NCI-H2107 treated with DMSO at 0.1 percent for 48 hours (cell line): ENCODE results near the gene SPG11.
"Not testable (repeated sequence)": the region's sequence is repeated elsewhere in the genome, so short reads cannot be mapped to it uniquely, and the experiment has no call there.

Experiments
- DNase-seq: peaks from one replicate; lab custom pipeline; 2025; ENCODE audit not compliant: unreplicated experiment; lab: John Stamatoyannopoulos, UW

SPG11 gene

DNA sequence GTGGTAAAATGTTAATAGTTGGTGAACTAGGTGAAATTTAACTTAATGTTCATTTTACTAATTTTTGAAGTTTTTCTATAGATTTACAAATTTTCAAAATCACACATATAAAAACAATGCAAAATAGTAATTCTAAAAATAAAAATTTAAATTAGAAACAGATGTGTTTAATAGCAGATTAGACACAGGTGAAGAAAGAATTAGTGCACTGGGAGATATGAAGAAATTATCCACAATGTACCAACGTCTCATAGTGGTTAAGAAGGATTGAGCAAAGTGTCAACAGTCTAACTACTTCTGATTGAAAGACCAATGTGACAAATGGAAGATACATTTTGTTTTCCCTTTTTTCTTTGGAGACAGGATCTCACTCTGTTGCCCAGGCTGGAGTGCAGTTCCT, 26.5 kb downstream of the SPG11 start:
- no peak for DNase-seq

DNA sequence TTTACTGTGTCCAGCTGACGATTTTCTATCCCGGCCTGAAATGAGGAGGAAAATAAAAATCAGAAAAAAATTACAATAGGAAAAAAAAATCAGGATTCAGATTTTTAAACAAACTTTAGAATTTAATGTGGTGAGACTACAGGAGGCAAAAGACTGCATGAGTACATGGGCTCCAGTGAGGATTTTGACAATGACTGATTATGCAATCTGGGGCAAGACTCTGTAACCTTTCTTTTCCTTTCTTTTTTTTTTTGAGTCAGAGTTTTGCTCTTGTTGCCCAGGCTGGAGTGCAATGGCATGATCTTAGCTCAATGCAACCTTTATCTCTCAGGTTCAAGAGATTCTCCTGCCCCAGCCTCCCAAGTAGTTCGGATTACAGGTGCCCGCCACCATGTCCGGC, 29.9 kb downstream of the SPG11 start:
- DNase-seq, result no peak

DNA sequence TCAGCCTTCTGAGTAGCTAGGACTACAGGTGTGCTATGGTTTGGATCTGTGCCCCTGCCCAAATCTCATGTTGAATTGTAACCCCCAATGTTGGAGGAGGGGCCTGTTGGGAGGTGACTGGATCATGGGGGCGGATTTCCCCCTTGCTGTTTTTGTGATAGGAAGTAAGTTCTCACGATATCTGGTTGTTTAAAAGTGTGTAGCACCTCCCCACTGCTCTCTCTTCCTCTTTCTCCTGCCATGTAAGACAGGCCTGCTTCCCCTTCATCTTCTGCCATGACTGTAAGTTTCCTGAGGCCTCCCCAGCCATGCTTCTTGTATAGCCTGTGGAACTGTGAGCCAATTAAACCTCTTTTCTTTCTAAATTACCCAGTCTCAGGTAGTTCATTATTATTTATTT, 38.2 kb downstream of the SPG11 start:
- not testable (repeated sequence) for DNase-seq

- DNase-seq, result no peak
Observed at GRCh38 chr15:44623178-44623577, 40.3 kb downstream of the SPG11 start.

- DNase-seq, result no peak
Observed at GRCh38 chr15:44620081-44620480, 43.4 kb downstream of the SPG11 start.

GRCh38 chr15:44616974-44617373, 46.5 kb downstream of the SPG11 start:
- no peak for DNase-seq

DNA sequence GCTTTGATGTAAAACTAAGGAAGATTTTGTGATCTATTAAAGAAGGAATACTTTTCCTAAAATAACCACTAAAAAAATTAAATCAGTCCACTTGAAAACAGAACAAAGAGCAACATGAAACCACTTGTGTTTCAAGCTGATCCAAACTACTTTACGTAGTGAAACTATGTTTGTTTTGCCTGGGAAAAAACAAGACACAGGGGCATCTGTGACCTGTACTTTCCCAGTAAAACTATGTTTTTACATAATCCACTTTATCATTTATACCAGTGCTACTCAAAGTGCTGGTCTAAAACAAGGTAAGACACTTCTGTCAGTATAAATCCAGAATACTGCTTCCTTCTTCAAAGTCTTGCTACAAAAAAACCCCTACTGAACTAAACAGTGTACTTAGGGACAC, 56.7 kb downstream of the SPG11 start:
- DNase-seq, result no peak

DNA sequence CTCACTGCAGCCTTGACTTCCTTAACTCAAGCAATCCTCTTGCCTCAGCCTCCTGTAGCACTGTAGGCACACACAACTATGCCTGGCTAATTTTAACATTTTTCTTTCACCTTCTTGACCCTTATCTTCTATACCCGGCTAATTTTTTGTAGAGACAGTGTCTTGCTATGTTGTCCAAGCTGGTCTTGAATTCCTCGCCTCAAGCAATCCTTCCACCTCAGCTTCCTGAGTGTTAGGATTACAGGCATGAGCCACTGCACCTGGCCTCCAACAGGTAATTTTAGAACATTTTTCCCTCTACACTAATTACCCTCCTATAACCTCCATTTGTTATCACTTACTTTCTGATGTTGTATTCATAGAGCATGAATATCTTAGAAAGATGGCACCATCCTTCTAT, 60.3 kb downstream of the SPG11 start:
- DNase-seq, result no peak

DNA sequence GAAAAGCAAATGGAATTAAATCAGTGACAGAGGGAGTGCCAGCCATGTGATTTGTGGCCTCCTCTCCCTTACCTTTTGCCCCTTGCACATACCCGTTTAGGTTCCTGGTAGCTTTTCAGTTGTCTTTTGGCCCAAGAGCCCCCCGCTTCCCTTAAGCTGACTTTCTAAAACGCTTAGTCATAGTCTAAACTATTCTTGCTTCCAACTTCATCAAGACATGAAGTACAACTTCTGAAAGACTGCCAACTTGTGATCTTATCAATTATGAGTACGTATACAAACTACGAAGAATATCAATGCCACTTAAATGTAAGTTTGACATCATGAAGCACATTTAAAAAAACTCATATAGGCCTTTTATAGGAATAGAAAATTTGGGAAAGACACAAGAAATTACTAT, 64.6 kb downstream of the SPG11 start:
- DNase-seq, result no peak

- no peak for DNase-seq
Observed at GRCh38 chr15:44598066-44598465, 65.4 kb downstream of the SPG11 start.

GRCh38 chr15:44596511-44597010, 66.9 kb downstream of the SPG11 start:
- no peak for DNase-seq

- no peak for DNase-seq
Observed at GRCh38 chr15:44595656-44596510, 67.6 kb downstream of the SPG11 start.

- no peak for DNase-seq
Observed at GRCh38 chr15:44595246-44595645, 68.2 kb downstream of the SPG11 start.

DNA sequence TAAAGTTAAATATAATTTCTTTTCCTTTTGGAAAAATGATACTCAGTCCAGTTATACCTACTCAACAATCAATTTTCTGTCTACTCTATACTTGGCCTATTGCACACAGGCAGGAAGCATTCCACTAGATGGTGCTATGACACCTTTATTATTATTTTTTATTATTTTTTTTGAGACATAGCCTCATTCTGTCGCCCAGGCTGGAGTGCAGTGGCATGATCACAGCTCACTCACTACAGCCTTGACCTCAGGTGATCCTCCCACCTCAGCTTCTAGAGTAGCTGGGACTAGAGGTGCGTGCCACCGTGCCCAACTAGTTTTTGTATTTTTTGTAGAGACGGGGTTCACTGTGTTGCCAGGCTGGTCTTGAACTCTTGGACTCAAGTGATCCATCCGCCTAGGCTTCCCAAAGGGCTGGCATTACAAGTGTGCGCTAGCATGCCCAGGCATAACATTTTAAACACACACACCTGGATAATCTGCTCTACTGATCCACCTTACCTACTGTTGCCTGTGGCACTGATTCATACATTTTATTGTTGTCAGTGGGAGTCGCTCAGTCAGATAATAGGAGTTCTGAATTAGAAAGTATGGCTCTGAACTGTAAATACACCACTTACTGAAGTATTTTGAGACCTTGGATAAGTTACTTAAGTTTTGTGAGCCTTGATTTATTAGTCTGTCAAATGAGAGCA, 70.3 kb downstream of the SPG11 start:
- DNase-seq, result no peak

DNA sequence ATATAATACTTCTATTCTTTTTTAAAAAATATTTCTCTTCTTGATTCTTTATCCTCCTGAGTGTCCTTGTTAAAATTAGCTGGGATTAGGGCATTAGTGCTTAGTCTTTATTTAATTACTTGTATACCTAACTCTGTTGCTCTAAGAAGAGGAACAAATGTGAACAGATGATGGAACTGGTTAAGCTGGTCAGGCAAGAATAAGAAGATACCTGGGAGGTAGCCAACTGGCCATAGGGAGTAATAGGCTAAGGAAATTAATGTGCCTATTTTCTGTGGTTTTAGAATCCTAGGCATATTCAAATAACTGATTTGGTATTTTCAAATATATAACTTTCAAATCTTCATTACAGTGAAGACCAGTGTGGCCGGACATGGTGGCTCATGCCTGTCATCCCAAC, 72.1 kb downstream of the SPG11 start:
- no peak for DNase-seq

DNA sequence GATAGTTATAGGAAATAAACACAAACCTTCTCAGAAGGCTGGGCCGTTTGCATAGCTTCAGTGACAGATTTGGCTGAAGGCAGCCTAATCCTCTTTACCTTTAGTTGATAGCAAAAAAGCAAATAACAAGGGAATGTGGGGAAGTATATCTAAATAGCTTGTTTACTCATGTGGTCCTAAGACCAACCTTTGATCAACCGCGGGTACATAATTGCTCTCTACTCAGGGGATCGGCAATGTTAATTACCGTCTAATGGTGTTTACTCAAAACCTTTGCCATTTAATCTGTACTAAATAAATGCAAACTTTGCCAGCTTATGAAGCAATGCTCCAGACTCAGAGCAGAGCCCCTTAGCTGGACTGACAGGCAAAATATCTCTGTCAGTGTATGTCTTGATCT, 74.9 kb downstream of the SPG11 start:
- DNase-seq, result no peak

GRCh38 chr15:44585633-44586032, 77.8 kb downstream of the SPG11 start:
- DNase-seq, result no peak

- DNase-seq, result no peak
Observed at GRCh38 chr15:44584162-44584749, 79.2 kb downstream of the SPG11 start.

DNA sequence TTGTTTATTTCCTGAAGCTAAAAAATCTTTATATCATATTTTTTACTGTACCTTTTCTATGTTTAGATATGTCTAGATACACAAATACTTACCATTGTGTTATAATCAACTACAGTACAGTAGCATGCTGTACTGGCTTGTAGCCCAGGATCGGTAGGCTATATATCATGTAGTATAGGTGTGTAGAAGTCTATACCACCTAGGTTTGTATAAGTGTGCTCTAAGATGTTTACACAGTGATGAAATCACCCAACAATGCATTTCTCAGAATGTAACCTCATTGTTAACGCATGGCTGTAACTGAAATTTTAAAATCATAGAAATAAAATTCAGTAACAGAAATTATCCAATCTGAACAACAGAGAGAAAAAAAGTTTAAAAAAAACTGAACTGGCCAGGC, 83.4 kb downstream of the SPG11 start:
- no peak for DNase-seq

DNA sequence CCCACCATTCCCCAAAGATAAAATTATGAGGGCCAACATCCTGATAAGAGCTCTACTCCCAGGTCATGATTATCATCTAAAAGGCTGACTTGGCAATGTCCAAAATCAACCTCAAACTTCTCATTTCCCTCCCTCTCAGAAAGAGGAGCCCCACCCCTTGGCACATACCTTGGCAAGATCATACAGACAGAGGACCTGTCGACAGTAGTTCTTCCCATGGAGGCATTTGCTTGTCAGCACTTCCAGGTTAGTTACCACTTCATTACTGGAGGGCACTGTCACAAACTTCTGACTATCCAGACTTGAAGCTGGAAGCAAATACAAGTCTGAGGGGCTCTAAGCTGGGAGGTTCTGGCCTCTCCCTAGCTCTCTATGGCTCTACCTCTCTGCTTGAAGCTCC, 88.7 kb downstream of the SPG11 start:
- DNase-seq, result no peak

GRCh38 chr15:44573386-44573785, 90.1 kb downstream of the SPG11 start:
- DNase-seq, result no peak

DNA sequence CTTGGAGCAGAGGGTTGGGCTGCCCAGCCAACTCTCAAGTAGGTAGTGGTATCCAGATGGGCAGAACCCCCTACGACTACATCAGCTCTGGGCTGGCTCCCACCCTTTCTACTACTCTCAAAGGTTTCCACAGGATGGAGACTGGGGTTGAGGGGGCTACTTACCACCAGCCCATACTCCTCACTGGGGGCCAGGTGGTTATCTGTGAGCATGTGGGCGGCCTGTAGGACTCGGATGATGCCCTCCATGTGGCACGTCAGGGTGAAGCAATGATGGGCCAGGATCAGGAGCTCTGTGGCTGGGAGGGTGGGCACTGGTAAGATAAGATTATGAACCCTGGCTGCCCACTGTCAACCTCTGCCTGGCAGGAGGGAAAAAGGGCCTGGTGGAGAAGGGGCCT, 93.1 kb downstream of the SPG11 start:
- no peak for DNase-seq
